Measurements from ENCODE around the gene LAT. TPM values are rescaled to one million over a fixed set of nuclear protein-coding genes. Genes with fewer than 3 reads are reported as not detected.
A peak's percentile ranks its signal among the peaks of the same experiment; 100 is the strongest.
"Not testable (repeated sequence)": the region's sequence is repeated elsewhere in the genome, so short reads cannot be mapped to it uniquely, and the experiment has no call there.

Gene LAT
- total RNA-seq, 1 donor = 34.0 TPM

DNA sequence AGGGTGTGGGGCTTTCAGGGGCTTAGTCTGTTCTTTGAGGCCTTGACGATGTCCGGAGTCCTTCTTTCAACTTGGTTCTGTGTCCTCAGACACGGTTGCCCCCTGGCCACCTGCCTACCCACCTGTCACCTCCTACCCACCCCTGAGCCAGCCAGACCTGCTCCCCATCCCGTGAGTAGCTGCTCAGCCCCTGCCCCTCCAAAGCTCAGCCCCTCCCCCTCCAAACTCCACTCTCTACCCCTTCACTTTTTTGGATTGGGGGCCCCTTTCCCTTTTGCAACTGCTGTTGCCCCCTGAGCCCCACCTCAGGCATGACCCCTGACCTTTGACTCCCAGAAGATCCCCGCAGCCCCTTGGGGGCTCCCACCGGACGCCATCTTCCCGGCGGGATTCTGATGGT, 1.2 kb downstream of the LAT start:
- Histone ChIP-seq H3K4me1 (ENCODE audit: insufficient read depth, low read length) (peaks cover 43% of the 10 kb centered on the region), H3K27me3 (ENCODE audit: insufficient read depth, low read length) (no peaks in the 10 kb centered on the region), H3K4me3 (ENCODE audit: low read length) (peak overlapping the region; percentile 67), H3K9me3 (ENCODE audit: low read depth, low read length) (no peaks in the 10 kb centered on the region)

GRCh38 chr16:28986492-28986891, 1.6 kb downstream of the LAT start:
- Histone ChIP-seq H3K4me1 (ENCODE audit: insufficient read depth, low read length) (peaks cover 43% of the 10 kb centered on the region), H3K27me3 (ENCODE audit: insufficient read depth, low read length) (no peaks in the 10 kb centered on the region), H3K9me3 (ENCODE audit: low read depth, low read length) (no peaks in the 10 kb centered on the region), H3K4me3 (ENCODE audit: low read length) (peak overlapping the region; percentile 67)

DNA sequence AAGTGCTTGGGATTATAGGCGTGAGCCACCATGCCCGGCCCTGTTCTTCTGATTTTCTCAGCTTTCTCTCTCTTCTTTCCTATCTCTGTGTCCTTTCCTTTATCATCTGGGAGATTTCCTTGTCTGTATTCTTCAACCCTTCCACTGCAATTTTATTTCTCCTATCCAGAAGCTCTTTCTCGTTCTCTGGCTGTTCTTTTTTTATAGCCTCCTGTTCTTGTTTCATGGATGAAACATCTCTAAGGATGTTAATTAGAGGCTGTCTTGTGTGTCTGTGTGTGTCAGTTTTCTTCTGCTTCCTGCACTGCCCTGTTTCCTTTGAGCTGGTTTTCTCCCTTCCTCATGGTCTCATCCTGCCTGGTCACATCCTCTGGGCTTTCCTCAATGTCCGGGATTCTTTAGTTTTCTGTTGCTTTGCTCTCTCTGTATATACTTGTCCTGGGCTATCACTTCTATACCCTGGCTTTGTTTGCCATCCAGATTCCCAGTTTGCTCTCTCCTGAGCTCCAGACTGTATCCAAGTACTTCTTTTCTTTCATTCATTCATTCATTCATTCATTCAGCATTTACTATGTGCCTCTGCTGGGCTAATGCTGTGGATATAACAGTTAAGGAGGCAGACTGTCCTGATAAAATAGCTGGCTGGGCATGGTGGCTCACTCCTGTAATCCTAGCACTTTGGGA, 2.5 kb downstream of the LAT start:
- Histone ChIP-seq H3K4me1 (ENCODE audit: insufficient read depth, low read length) (peaks cover 43% of the 10 kb centered on the region), H3K4me3 (ENCODE audit: low read length) (peak overlapping the region; percentile 67), H3K27me3 (ENCODE audit: insufficient read depth, low read length) (no peaks in the 10 kb centered on the region), H3K9me3 (ENCODE audit: low read depth, low read length) (no peaks in the 10 kb centered on the region)

DNA sequence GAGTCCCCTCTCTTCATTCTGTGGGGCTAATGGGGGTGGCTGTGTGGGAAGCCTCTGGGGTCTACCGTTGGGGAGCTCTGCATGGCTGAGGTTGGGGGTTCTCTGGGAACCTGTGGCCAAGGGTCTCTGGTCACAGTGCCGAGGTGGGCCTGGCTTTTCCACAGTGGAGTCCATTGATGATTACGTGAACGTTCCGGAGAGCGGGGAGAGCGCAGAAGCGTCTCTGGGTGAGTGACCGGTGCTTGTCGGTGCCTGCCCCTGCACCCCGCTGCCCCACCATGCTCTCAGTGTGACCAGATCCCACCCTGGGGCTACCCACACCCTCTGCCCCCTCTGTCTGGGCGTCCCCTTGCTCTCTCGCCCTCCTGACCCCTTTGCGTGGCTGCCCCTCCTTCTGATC, 4.5 kb downstream of the LAT start:
- Histone ChIP-seq H3K4me3 (ENCODE audit: low read length) (no peak overlapping the region), H3K4me1 (ENCODE audit: insufficient read depth, low read length) (peaks cover 35% of the 10 kb centered on the region), H3K9me3 (ENCODE audit: low read depth, low read length) (no peaks in the 10 kb centered on the region), H3K27me3 (ENCODE audit: insufficient read depth, low read length) (no peaks in the 10 kb centered on the region)

GRCh38 chr16:28990375-28991040, 5.7 kb downstream of the LAT start:
- Histone ChIP-seq H3K4me3 (ENCODE audit: low read length) (no peak overlapping the region), H3K27me3 (ENCODE audit: insufficient read depth, low read length) (no peaks in the 10 kb centered on the region), H3K9me3 (ENCODE audit: low read depth, low read length) (no peaks in the 10 kb centered on the region), H3K4me1 (ENCODE audit: insufficient read depth, low read length) (peaks cover 25% of the 10 kb centered on the region)

GRCh38 chr16:28991687-28992086, 6.8 kb downstream of the LAT start:
- Histone ChIP-seq H3K27me3 (ENCODE audit: insufficient read depth, low read length) (no peaks in the 10 kb centered on the region), H3K4me1 (ENCODE audit: insufficient read depth, low read length) (peaks cover 23% of the 10 kb centered on the region), H3K9me3 (ENCODE audit: low read depth, low read length) (no peaks in the 10 kb centered on the region), H3K4me3 (ENCODE audit: low read length) (no peak overlapping the region)

DNA sequence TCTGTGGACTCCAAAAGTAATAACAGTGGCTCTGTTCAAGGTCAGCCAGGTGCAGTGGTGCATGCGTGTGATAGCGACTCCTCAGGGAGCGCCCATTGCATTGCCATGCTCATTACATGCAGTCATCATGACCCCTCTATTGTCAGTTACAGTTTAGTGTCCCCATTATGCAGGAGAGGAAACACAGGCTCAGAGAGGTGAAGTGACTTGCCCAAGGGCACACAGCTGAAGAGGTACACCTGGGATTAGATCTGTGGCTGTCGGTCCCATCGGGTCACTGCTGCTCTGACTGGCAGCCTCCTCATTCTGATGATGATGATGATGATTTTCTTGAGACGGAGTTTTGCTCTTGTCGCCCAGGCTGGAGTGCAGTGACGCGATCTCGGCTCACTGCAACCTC, 7.6 kb downstream of the LAT start:
- Histone ChIP-seq H3K9me3 (ENCODE audit: low read depth, low read length) (no peaks in the 10 kb centered on the region), H3K27me3 (ENCODE audit: insufficient read depth, low read length) (no peaks in the 10 kb centered on the region), H3K4me3 (ENCODE audit: low read length) (no peak overlapping the region), H3K4me1 (ENCODE audit: insufficient read depth, low read length) (peaks cover 20% of the 10 kb centered on the region)

- no peaks in the 10 kb centered on the region for H3K27me3 ChIP-seq (ENCODE audit: insufficient read depth, low read length)
- H3K9me3 ChIP-seq (ENCODE audit: low read depth, low read length) = no peaks in the 10 kb centered on the region
- H3K4me1 ChIP-seq (ENCODE audit: insufficient read depth, low read length) = peaks cover 6% of the 10 kb centered on the region
- no peak overlapping the region for H3K4me3 ChIP-seq (ENCODE audit: low read length)
These were observed 14.0 kb downstream of the LAT start for GRCh38 chr16:28998837-28999236.

- peaks cover 6% of the 10 kb centered on the region for H3K4me1 ChIP-seq (ENCODE audit: insufficient read depth, low read length)
- no peaks in the 10 kb centered on the region for H3K9me3 ChIP-seq (ENCODE audit: low read depth, low read length)
- H3K27me3 ChIP-seq (ENCODE audit: insufficient read depth, low read length) = no peaks in the 10 kb centered on the region
- no peak overlapping the region for H3K4me3 ChIP-seq (ENCODE audit: low read length)
These were observed 14.7 kb downstream of the LAT start for GRCh38 chr16:28999577-28999976.

DNA sequence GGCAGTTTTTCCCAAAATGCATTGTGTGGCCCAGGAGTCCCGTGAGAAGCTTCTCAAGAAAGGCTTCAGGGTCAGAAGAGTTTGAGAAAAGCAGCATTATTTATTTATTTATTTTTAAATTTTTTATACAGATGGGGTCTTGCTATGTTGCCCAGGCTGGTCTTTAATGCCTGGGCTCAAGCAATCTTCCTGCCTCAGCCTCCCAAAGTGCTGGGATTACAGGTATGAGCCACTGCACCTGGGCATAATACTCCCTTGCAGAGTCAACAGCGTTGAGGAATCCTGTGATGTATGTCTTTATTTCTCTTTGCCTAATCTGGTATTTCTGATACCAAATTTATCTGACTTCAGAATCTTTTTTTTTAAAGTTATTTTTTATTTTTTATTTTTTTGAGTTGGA, 15.2 kb downstream of the LAT start:
- Histone ChIP-seq H3K9me3 (ENCODE audit: low read depth, low read length) (no peaks in the 10 kb centered on the region), H3K4me3 (ENCODE audit: low read length) (no peak overlapping the region), H3K4me1 (ENCODE audit: insufficient read depth, low read length) (peaks cover 6% of the 10 kb centered on the region), H3K27me3 (ENCODE audit: insufficient read depth, low read length) (no peaks in the 10 kb centered on the region)

DNA sequence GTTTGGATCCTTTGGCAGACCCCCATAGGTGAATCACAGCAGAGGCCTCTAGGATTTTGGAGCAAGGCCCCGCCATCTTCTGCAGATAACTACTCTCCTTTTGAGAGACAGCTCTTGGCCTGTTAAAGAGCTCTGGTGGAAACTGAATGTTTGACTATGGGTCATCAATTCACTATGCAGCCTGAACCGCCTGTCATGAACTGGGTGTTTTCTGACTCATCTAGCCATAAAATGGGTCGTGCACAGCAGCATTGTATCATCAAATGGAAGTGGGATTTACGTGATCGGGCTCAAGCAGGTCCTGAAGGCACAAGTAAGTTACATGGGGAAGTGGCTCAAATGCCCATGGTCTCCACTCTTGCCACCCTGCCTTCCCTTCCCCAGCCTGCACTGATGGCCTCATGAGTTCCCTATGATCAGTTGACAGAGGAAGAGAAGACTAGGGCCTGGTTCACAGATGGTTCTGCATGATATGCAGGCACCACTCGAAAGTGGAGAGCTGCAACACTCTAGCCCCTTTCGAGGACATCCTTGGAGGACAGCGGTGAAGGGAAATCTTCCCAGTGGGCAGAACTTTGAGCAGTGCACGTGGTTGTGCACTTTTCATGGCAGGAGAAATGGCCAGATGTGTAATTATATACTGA, 19.8 kb downstream of the LAT start:
- peaks cover 27% of the 10 kb centered on the region for H3K4me1 ChIP-seq (ENCODE audit: insufficient read depth, low read length)
- not testable (repeated sequence) for H3K27me3 ChIP-seq (ENCODE audit: insufficient read depth, low read length); H3K4me3 ChIP-seq (ENCODE audit: low read length); H3K9me3 ChIP-seq (ENCODE audit: low read depth, low read length)

- Histone ChIP-seq H3K27me3 (ENCODE audit: insufficient read depth, low read length) (no peaks in the 10 kb centered on the region), H3K4me3 (ENCODE audit: low read length) (no peak overlapping the region), H3K9me3 (ENCODE audit: low read depth, low read length) (no peaks in the 10 kb centered on the region), H3K4me1 (ENCODE audit: insufficient read depth, low read length) (peaks cover 48% of the 10 kb centered on the region)
These were observed 23.1 kb downstream of the LAT start for GRCh38 chr16:29007730-29008593.

DNA sequence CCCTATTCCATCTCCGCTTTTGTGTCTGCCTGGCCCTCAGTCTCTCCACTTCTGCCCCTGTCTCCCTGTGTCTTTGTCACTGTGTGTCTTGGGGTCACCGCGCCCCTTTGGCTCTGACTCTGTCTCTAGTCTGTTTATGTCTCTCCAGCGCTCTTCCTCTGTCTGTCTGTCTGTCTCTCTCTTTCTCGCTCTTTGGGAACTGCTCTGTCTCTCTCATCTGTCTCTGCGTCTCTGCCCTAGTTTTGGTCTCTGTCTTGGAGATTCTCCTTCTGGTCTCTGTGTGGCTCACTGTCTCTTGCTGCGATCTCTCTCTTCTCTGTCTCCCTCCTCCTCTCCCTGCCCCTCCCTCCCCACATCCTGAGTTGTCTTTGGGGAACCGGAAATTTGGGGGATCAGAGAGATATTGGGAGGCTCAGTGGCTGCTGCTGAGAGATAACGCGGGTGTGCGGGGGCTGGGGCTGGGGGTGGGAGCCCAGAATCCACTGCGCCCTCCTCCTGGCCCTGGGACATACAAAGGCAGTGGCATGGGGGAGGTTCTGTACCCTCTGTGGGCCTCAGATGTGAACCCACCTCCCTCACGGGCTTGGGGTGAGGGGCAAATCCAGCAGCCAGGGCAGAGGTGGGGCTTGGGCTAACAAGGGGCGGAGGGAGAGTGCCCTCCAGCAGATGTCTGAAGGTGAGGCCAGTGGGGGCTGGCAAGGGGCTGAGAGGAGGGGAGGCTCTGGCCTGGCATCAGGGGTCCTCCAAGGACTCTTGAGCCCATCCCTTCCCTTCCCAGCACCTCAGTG, 24.4 kb downstream of the LAT start:
- H3K9me3 ChIP-seq (ENCODE audit: low read depth, low read length) = no peaks in the 10 kb centered on the region
- peaks cover 60% of the 10 kb centered on the region for H3K4me1 ChIP-seq (ENCODE audit: insufficient read depth, low read length)
- no peaks in the 10 kb centered on the region for H3K27me3 ChIP-seq (ENCODE audit: insufficient read depth, low read length)
- H3K4me3 ChIP-seq (ENCODE audit: low read length) = no peak overlapping the region

DNA sequence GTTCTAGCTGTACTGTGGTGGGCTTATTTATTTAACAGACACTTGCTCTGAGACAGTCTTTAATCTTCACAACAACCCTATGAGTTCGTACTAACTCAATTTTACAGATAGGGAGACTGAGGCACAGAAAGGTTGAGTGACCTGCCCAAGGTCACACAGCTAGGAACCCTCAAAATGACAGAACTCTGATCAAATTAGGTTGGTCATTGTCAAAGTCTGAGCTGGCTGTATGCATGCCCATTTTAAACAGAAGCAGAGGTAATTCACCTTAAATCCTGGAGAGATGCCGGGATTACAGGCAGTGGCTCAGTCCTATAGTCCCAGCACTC, 24.9 kb downstream of the LAT start:
- no peak overlapping the region for H3K4me3 ChIP-seq (ENCODE audit: low read length)
- H3K9me3 ChIP-seq (ENCODE audit: low read depth, low read length) = no peaks in the 10 kb centered on the region
- H3K27me3 ChIP-seq (ENCODE audit: insufficient read depth, low read length) = no peaks in the 10 kb centered on the region
- peaks cover 65% of the 10 kb centered on the region for H3K4me1 ChIP-seq (ENCODE audit: insufficient read depth, low read length)
